HG03575 (cell line): ENCODE results near the gene SFXN2.
"Not testable (repeated sequence)": the region's sequence is repeated elsewhere in the genome, so short reads cannot be mapped to it uniquely, and the experiment has no call there.

Experiments used
- ATAC-seq: cut with Tn5 transposase; IDR thresholded peaks from one replicate; pipeline ENCODE4 v1.9.1; 2021; ENCODE audit not compliant: unreplicated experiment, insufficient number of reproducible peaks, low FRiP score; ENCODE audit errors: extremely low read depth

Gene SFXN2, protein sequence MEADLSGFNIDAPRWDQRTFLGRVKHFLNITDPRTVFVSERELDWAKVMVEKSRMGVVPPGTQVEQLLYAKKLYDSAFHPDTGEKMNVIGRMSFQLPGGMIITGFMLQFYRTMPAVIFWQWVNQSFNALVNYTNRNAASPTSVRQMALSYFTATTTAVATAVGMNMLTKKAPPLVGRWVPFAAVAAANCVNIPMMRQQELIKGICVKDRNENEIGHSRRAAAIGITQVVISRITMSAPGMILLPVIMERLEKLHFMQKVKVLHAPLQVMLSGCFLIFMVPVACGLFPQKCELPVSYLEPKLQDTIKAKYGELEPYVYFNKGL

DNA sequence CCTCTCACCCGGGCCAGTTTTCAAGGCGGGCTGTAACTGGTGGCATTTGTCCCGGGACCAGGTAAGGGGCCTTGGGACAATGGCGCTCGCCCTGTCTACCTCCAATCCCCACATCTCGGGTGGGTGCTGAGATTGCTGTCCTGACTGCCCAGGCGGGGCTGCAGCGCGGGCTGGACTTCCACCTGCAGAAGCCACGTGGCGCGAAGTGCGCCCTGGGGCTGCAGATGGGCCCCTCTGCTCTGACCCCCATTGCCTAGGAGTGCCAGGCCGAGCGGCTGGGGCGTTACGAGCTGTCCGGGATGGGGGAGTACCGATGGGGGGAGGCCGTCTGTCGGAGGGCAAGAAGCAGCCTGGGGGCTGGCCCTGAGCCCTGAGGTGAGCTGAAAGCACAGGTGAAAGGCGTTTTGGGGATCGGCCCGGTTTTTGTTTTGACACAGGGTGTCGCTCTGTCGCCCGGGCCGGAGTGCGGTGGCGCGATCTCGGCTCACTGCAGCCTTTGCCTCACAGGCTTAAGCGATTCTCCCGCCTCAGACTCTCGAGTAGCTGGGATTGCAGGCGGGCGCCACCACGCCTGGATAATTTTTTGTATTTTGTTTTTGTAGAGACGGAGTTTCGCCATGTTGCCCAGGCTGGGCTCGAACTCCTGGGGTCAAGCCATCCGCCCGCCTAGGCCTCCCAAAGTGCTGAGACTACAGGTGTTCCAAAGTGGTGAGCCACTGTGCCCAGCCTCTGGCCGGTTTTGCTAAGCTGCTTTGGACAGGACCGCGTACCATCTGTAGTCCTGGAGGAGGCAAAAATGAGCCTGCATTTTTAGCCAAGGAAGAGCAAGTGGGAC, at the start of gene SFXN2:
Gene SFXN2 (plus strand): TSS at position 16 of the 835 bp plus-strand sequence. CDS start 12,001 bp downstream, outside the sequence.
- no peak for ATAC-seq

DNA sequence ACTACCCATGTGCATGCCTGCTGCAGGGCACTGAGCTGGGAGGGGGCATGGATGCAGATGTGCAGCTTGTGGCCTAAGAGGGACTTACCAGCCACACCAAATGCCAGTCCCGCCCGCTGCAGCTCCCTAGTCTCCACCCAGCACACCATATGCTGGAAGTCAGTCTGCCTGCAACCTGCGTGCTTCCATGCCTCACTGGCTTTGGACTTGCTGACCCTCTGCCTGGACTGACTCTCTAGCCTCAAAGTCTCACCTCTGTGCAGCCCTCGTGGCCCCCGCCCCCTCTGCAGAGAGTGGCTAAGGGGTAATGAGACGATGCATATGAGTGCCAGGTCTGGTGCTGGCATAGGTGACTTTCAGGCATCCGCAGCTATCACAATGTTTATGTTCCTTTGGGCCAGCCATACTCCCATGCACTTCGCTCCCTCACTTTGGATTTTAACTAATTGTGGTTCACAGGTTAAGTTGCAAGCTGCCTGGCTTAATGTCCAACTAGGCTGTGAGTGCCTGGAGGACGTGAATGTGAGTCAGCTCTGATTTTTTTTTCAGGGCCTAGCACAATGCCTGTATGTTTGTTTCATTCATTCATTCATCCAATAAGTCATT, 48.4 kb upstream of the SFXN2 start:
- ATAC-seq: no peak

DNA sequence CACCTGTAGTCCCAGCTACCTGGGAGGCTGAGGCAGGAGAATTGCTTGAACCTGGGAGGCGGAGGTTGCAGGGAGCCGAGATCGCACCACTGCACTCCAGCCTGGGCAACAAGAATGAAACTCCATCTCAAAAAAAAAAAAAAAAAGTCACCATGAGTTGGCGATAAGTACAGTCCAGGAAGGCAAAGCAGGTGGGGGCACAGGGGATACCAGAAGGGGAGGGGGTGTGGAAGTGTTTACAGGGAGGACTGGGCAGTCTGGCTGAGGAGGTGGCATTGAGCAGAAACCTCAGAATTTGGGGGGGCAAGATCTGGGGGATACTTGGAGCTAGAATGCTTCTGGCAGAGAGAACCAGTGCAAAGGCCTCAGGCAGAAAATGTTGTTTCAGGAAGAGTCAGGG, 47.0 kb upstream of the SFXN2 start:
- not testable (repeated sequence) for ATAC-seq

DNA sequence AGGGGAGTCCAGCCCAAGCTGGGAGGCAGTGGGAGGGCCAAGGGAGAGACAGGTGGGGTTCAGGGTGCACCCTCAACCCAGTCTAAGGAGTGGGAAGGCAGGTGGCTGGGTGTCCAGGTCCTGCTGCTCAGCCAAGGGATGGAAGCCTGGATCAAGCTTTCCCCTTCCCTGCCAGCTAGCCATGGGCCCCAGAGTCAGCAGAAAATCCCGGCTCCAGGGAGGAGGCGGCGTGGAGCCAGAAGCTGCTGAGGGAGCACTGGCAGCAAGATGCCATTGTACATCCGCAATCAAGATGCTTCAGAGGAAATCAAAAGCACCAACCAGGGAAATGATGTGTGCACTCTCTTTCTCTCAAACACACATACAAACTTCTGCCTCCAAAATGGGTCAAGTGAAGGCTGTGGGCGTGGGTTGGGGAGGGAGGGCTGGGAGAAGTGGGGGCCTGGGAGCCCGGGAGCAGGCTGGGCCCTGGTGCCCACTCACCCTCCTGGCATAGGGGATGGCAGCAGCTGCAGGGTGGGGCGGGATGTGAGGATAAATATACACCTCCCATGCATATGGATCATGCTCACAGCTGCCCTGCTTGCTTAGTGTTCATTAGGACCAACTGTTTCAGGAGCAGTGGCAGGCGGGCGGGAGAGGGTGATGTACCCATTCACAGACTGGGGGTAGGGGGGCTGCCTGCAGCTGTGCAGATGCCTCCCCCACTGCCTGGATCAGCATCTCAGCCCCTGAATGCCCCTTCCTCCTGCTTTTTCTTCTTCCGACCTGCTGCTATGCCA, 45.9 kb upstream of the SFXN2 start:
- ATAC-seq: no peak

DNA sequence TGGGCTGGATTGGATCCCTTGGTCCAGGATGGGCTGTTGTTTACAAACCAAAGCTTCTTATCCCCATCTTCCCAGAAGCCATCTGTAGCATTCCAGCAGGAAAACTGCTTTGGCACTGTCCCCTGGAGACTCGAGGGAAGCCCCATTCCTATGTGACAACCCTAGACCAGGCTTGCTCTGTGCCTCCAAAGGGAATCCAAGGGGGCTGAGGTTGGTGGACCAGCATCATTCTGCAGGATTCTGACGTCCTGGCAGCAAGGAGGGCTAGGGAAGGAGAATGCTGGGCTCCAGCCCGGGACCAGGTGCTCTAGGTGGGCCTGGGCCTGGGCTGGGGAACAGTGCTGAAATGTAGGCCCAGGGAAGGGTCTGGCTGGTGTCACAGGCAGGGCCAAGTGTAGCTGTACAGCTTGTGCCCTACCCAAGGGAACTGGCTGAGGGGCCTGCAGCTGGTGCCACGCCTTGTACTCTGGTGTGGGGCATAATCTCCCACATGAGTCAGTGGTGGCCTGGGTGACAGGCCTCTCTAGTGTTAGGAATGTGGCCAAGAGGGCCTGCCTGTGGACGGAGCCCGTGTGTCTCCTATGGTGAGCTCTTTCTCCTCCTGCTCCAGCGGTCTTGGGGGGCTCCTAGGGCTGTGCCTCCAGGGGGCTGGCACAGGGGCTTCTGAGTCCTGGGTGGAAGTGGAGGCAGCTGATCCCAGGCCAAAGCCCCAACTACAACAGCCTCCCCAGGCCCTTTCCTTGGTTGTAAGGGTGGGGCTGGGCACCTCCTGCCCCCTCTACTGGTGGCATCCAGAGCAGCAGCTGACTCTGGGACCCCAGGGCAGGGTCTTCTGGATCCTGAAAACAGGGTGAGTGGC, 45.0 kb upstream of the SFXN2 start:
- ATAC-seq: no peak

DNA sequence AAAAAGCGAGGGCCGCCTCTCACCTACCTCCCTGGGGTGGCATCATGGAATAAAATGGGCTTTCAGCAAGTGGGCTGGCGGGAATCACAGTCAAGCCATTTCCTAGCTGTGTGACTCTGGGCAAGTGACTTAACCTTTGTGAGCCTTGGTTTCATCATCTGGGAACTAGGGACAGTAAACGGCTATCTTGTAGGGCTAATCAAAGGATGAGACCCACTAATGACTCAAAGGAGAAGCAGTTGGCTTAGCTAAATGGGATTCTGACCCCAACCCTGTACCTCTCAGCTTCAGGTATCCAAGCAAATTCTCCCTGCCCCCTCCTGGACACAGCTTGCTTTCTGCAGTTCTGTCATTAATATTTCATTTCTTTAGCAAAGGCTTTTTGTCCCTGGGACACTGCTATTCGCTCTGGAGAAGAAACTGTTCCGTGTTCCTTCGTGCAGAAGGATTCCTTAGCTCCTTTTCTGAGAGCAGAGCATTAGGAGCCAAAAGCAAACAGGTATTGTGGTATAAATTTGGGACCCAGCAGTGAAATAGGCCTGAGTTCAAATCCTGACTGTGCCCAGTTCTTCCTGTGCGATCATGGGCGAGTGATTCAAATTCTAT, 44.3 kb upstream of the SFXN2 start:
- ATAC-seq: no peak

DNA sequence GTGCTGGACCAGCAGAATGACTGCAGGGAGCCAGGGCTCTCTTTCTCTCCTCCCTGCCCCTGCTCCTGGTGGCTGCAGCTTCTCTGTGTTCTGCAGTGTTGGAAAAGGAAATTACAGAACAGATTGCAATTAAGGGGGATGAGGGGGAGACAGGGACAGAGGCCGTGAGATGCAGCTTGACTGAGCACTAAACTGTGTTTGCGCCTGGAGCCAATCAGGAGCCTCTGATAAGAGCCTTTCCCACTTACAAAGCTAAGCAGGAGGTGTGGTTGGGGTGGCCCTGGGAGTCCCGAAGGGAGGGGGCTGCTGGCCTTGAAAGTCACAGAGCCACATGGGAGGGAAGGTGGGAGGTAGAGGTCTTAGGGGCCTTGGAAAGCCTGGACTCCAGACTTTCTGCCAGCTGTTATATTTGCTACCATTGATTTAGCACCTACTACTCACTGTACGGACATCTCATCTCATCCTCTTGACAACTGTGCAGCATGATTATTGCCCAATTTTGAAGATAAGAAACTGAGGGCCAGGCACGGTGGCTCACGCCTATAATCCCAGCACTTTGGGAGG, 43.5 kb upstream of the SFXN2 start:
- no peak for ATAC-seq

DNA sequence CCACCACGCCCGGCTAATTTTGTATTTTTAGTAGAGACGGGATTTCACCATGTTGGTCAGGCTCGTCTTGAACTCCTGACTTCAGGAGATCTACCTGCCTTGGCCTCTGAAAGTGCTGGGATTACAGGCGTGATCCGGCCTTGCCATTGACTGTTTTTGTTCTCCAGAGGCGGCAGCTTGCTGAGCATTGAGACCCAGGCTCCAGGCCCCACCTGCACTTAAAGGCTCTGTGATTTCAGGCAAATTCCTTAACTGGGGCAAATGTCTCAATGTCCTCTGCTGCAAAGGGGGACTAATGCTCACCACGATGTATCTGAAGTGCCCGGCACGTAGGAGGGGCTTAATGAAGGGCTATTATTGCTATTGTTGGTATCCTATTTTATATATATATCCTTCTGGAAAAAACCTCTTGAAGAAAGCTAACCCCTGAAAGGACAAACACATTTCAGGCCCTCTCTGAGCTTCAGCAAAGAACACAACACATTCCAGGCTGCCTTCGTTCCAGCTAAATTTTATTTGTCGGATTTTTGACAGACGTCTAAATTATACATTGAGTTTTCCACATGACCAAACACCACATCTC, 41.1 kb upstream of the SFXN2 start:
- ATAC-seq: no peak

DNA sequence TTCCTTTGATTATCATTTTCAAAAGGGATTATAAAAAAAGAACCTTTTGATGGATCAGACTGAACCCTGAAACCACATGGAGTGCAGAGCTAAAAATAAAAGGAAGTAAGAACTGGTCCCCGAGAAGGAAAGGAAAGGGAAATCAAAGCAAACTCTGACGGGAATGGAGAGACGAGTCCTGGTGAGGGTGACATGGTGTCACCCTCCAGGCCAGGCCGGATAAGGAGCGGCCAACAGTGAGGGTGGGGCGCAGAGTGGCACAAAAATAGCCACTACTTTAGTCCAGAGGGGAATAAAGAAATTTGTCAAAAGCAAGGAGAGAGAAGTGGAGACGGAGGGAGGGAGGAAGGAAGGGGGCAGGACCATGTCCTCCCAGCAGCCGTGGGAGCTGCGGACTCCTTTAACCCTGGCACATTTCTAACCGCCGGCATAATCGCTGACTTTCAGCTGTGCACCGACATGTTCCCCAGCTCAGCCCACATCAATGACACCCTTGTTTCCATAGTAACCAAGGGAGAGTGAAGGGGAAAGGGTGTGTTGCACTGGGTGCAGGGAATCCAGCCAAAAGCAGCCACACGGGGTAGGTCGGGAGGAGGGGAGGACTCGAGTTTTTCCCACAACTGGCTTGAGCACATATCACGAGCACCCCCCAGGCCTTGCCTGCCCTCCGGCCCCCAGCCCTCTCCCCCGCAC, 40.5 kb upstream of the SFXN2 start:
- ATAC-seq: no peak

DNA sequence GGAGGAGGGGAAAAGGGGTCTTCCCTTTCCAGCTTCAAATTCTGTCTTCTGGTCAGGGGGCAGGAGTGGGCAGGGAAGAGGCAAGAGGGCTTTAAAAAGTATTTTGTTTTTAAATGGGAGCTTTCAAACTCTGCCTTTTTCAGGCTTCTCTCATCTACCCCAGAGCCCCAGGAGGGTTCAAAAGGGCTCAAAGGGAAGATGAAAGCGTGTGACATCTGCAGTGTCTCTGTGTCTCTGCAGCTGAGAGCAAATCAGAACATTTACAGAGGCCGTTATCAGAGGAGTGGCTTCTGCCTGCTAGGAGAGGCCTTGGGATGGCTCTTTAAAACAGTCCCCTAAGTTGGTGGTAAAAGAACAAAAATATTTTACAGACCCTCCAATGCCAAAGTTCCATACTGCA, 39.9 kb upstream of the SFXN2 start:
- no peak for ATAC-seq

DNA sequence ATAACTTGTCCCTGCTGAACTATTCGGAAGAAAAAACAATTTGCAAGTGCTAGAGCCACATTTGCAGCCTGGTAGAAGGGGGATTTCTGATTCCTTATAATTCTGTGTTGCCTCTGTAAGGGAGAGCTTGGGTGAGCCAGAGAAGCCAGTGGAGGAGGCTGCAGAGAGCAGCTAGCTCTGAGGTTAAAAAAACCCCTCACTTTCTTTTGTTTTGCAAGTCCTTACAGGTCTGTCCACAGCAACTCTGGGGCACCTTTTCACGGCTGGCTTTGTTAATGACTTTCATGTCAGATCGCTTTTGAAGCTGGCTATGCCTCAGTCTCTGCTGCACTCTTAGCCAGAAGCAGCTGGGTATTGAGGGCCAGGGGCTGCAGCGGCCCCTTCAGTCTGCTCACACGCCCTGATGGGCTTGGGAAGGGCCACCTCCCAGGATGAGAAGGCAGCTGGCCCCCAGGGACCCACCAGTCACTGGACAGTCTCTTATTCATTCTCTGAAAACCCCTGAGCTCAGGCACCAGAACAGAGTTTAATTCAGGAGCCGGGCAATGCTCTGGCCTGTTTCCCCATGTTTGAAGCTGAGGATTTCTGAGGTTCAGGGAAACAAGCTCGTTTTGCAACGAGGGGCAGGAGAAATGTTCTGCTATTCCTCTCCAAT, 39.3 kb upstream of the SFXN2 start:
- no peak for ATAC-seq

DNA sequence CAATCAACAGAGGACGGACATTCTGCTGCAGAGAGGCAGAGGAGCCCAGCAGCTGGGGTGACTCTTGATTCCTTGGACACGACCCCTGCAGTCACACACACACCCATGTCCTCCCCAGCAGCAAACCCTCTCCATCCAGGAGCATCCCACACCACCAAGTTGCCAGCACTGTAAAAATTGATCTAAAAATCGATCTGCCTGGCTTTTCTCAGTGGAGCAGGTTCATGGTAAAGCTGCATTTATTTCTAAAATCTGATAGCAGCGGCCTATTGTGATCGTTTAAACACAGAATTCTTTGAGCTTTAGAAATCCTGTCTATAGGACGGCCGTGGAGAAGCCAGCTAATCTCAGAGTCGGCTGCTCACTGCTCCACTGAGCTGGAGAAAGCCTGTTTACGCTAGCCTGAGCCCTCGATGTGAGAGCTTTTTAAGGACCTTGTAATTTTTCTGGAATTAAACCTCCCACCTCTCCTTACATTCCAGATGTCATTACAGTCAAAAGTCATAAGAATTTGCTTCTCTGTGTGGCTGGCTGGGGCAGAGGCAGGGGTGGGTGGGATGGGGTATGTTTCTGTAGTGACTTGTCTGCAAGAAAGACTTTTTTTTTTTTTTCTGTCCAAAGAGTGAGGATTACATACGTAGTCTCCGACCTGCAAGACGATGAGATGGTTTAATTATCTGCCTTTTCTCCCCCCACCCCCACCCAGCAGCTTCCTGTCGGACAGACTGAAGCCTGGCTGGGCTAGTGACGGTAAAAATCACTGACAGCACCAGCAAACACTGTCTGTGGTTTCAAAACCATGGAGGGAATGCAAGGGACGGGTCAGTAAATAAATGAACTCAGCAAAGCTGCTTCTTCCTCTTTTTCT, 38.5 kb upstream of the SFXN2 start:
- ATAC-seq: no peak

DNA sequence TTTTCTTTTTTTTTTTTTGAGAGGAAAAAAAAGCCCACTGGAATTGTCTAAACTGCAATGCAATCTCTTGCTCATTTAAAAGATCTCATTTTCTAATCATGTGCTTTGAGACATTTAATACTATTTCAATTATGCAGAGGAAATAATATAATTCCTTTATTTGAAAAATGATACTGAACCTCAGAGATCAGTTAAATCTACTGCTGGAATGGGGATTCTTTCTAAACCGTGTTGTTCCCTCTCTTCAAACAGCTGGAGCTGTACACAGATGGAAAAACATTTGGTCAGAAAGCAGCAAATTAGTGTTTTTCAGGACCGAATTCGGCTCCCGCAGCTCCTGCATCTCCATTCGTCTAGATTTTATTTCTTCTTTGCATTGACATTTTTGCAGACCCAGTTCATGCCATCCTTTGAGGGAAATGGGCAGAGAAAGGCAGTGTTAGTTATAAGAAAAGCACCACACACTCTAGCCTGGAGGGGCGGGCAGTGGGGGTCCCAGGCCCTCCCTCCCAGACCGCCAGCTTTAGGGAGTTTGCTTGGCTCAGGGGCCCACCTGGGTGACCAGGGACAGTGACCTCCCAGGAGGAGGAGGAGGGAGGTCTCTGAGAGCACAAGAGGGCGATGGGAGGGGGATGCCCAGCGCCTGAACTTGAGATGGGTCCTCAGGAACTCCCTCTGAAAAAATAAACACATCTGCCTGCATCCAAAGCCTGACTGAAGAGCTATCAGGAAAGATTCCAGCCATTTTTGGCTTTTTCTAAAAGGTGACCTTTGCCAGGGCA, 37.7 kb upstream of the SFXN2 start:
- no peak for ATAC-seq

DNA sequence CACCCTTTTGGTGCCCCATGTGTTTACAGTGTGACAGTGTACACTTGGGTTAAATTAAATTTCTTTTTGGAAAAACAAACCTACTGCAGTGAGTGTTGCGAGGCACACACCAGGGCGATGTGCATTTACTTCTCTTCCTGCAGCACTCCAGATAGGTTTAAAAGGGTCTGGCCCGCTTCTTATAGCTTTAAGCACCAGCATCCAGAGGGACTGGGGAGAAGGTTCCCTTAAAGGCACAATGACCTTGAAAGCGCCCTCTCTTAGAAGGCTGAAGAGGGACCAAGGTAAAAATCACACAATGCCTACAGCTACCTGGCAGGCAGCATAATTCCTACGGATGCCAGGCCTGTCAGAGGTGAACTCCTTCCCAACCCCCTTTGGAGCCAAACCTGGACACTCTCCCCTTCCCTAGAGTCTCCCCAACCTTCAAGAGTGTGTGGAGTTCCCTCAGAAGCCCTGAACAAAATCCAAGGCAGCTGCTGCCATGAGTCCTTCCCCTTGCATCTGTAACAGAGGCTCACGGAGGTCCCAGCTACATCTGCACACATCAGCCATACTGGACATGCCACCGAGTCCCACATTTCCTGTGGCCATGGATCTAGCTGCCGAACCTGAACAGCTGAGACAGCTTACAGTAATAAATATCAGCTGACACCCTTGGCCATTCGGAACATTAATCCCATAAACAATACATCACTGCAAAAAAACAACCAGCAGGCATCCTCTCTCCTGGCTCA, 36.9 kb upstream of the SFXN2 start:
- no peak for ATAC-seq
